ENCODE data around the gene VIM.

- TF ChIP-seq GATA2 (IDR thresholded peaks at IDR 0.05; ENCODE audit: low read depth, low read length), result no peak
- TF ChIP-seq GATA3 (IDR thresholded peaks at IDR 0.05; ENCODE audit: low read depth, low read length), result no peak
Measured at GRCh38 chr10:17244700-17245365, 16.8 kb downstream of the VIM start.
